HepG2 (cell line): ENCODE data around the gene SLC6A12.

Experiments used
- EZH2 ChIP-seq: conservative IDR thresholded peaks from 2 replicates; pipeline ENCODE4 v1.6.1; 2012; ENCODE audit warnings: mild to moderate bottlenecking, low read depth, low read length, moderate library complexity
- GATA4 ChIP-seq: sonication (generic); IDR thresholded peaks from 2 replicates; pipeline ENCODE4 v1.6.1; 2016; ENCODE audit warnings: antibody characterized with exemption, low read depth, borderline replicate concordance
- MAX ChIP-seq: IDR thresholded peaks from 2 replicates; pipeline ENCODE4 v1.6.1; 2012; ENCODE audit warnings: inconsistent platforms
- RARG ChIP-seq: sonication (generic); formaldehyde crosslinking; IDR thresholded peaks from 2 replicates; pipeline ENCODE4 v1.4.0; 2020; ENCODE audit warnings: low read depth, mild to moderate bottlenecking, missing genetic modification reagents
- RBM22 ChIP-seq: fragments of 200-400 bp; formaldehyde crosslinking; optimal IDR thresholded peaks from 2 replicates; pipeline ENCODE3; 2017; ENCODE audit warnings: mild to moderate bottlenecking, low read length, moderate library complexity
- ZNF317 ChIP-seq: sonication (generic); formaldehyde crosslinking; IDR thresholded peaks from 2 replicates; pipeline ENCODE4 v1.5.0; 2020; ENCODE audit warnings: mild to moderate bottlenecking, missing genetic modification reagents

GRCh38 chr12:237026-237815 is 23.3 kb upstream of the SLC6A12 start:
- peak; percentile 35; the same call in 1 of the 2 replicates for TF ChIP-seq ZNF317
- TF ChIP-seq RBM22, result no peak
- peak; percentile 46; the same call in 1 of the 2 replicates for TF ChIP-seq MAX
- TF ChIP-seq EZH2, result no peak
- no peak for TF ChIP-seq GATA4
- no peak for TF ChIP-seq RARG (CRISPR knock-in tag)
